Kidney (tissue), 14 donors: ENCODE measurements around the gene PEX14. TPM values are rescaled to one million over a fixed set of nuclear protein-coding genes. Genes with fewer than 3 reads are reported as not detected.

ENCODE experiments used
- DNase-seq, 5 donors: peaks; one replicate each; pipeline ENCODE4 v3.0.0-alpha.2; 2013 to 2020
- FAIRE-seq: peaks from 2 replicates; lab custom pipeline; 2012; peaks lifted over from hg19 to GRCh38; lab: Jason Lieb, UNC
- H3K27ac ChIP-seq, 2 donors: one replicate each; pipeline ENCODE4 v1.7.0; 2013; ENCODE audit warnings: low read depth in 2 of 2, low read length in 2 of 2, inconsistent platforms in 1 of 2
- H3K27me3 ChIP-seq: one replicate; pipeline ENCODE4 v1.7.1; 2013; ENCODE audit warnings: low read length, inconsistent platforms; ENCODE audit not compliant: control insufficient read depth, insufficient read depth
- H3K36me3 ChIP-seq, 3 donors: one replicate each; pipeline versions ENCODE4 v1.7.0 to v1.7.1; 2013; ENCODE audit warnings: low read length in 3 of 3, control low read depth in 1 of 3, inconsistent platforms in 1 of 3; ENCODE audit not compliant: insufficient read depth in 3 of 3, control insufficient read depth in 2 of 3
- H3K4me1 ChIP-seq, 3 donors: one replicate each; pipeline versions ENCODE4 v1.7.0 to v1.7.1; 2013; ENCODE audit warnings: low read length in 3 of 3, inconsistent platforms in 1 of 3, low read depth in 1 of 3; ENCODE audit not compliant: control insufficient read depth in 2 of 3, insufficient read depth in 2 of 3
- H3K4me3 ChIP-seq, 3 donors: one replicate each; pipeline versions ENCODE4 v1.7.0 to v1.8.1; 2013; ENCODE audit warnings: low read length in 3 of 3, control low read depth in 1 of 3, inconsistent platforms in 1 of 3
- H3K9ac ChIP-seq, 3 donors: one replicate each; pipeline versions ENCODE4 v1.7.0 to v1.7.1; 2013; ENCODE audit warnings: low read length in 3 of 3, control low read depth in 1 of 3, inconsistent platforms in 1 of 3
- H3K9me3 ChIP-seq, 3 donors: one replicate each; pipeline versions ENCODE4 v1.7.0 to v1.7.1; 2013; ENCODE audit warnings: low read length in 3 of 3, control low read depth in 1 of 3, inconsistent platforms in 1 of 3; ENCODE audit not compliant: control insufficient read depth in 2 of 3, insufficient read depth in 1 of 3
- CTCF ChIP-seq: IDR thresholded peaks from 3 replicates; pipeline ENCODE4 v1.5.1; 2012; ENCODE audit warnings: mild to moderate bottlenecking, moderate library complexity, borderline replicate concordance; ENCODE audit not compliant: insufficient read depth; ENCODE audit errors: extremely low read depth
- intact Hi-C: fragments of 100-400 bp; cut with DNase I; formaldehyde crosslinking; loops from one replicate; pipeline ENCODE4 v1.11.1; 2022
- polyA plus RNA-seq: library from polyadenylated mRNA; stranded (reverse); fragments of 350-450 nt; fragmentation: Illumina TruSeq; extraction: RNeasy Lipid Tissue Mini Kit (QIAGEN cat#74804); gene quantifications from one replicate; pipeline ENCODE4 v1.2.3, GENCODE V29; 2014; ENCODE audit warnings: low read depth, low replicate concordance; ENCODE audit not compliant: insufficient read depth
- total RNA-seq: library from RNA; stranded (reverse); fragmentation: NEBNext Ultra II Directional; extraction: Animal tissue kit (Norgen Biotek cat#: 25700); gene quantifications from one replicate; pipeline ENCODE4 v1.2.1, GENCODE V29; 2021
- donor health status: control.
- donor health status: control.
- donor health status: control.
- donor health status: control.
- donor health status: control.
- donor health status: DM: yes; HTN: yes; CAD: no.
- donor health status: Normal renal cell carcinoma (clear cell type).

PEX14 gene
- total and polyA plus RNA-seq, 2 donors from 2014 or later: 22.8 to 25.8 TPM

- peaks cover 0 to 6% (median 0%) of the 10 kb centered on the region in 3 donors for H3K4me1 ChIP-seq
- no peak for DNase-seq
- FAIRE-seq: no peak
- no peak overlapping the region for H3K4me3 ChIP-seq
- H3K27ac ChIP-seq: no peak overlapping the region
- no peaks in the 10 kb centered on the region for H3K9me3 ChIP-seq
- H3K36me3 ChIP-seq: peaks cover 0 to 12% (median 0%) of the 10 kb centered on the region in 3 donors
- no peaks in the 10 kb centered on the region for H3K27me3 ChIP-seq
- no peak overlapping the region for H3K9ac ChIP-seq
- intact Hi-C loops: no loop called here
- no peak for TF ChIP-seq CTCF
Observed at GRCh38 chr1:10641976-10642375, 167.2 kb downstream of the PEX14 start.

- Histone ChIP-seq H3K27ac (no peak overlapping the region), H3K4me3 (no peak overlapping the region), H3K27me3 (no peaks in the 10 kb centered on the region), H3K9me3 (no peaks in the 10 kb centered on the region), H3K4me1 (peaks cover 0 to 6% (median 0%) of the 10 kb centered on the region in 3 donors), H3K9ac (no peak overlapping the region), H3K36me3 (peaks cover 0 to 12% (median 0%) of the 10 kb centered on the region in 3 donors)
- DNase-seq: no peak
- no peak for FAIRE-seq
- intact Hi-C loops: no loop called here
- no peak for TF ChIP-seq CTCF
Observed at GRCh38 chr1:10642403-10643080, 167.8 kb downstream of the PEX14 start.

- DNase-seq: no peak
- FAIRE-seq: no peak
- Histone ChIP-seq H3K27ac (no peak overlapping the region), H3K27me3 (no peaks in the 10 kb centered on the region), H3K4me3 (no peak overlapping the region), H3K4me1 (peaks cover 0 to 6% (median 0%) of the 10 kb centered on the region in 3 donors), H3K9ac (no peak overlapping the region), H3K9me3 (no peaks in the 10 kb centered on the region), H3K36me3 (peaks cover 0 to 16% (median 2%) of the 10 kb centered on the region in 3 donors)
- no peak for TF ChIP-seq CTCF
- intact Hi-C loops: no loop called here
Observed at GRCh38 chr1:10643607-10644306, 169.0 kb downstream of the PEX14 start.
